Measurements from ENCODE around the gene SMAGP. TPM values are rescaled to one million over a fixed set of nuclear protein-coding genes. Genes with fewer than 3 reads are reported as not detected.
"Not testable (repeated sequence)": the region's sequence is repeated elsewhere in the genome, so short reads cannot be mapped to it uniquely, and the experiment has no call there.

SMAGP gene
- total and polyA plus RNA-seq, 2 donors (not counting 3 experiments of a cell fraction or from before 2014, with no cell fraction given), result 21.4 to 26.2 TPM

GRCh38 chr12:51275088-51275487 lies 4.9 kb upstream of the SMAGP start:
- no peak for FAIRE-seq

DNA sequence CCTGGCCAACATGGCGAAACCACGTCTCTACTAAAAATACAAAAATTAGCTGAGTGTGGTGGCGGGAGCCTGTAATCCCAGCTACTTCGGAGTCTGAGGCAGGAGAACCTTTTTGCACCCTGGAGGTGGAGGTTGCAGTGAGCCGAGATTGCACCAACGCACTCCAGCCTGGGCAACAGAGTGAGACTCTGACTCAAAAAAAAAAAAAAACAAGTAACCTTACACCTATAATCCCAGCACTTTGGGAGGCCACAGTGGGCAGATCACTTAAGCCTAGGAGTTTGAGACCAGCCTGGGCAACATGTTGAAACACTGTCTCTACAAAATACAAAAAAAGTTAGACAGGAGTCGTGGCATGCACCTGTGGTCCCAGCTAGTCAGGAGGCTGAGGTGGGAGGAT lies 2.6 kb upstream of the SMAGP start:
- not testable (repeated sequence) for H3K9me1 ChIP-seq (replicated peaks; ENCODE audit: control insufficient read depth, extremely low read depth, insufficient read depth, low read length)

More at GRCh38 chr12:51275088-51275487, 4.9 kb upstream of the SMAGP start:
- Histone ChIP-seq H3K79me2 (ENCODE audit: control insufficient read depth, insufficient read depth, low read length) (no peaks in the 10 kb centered on the region), H4K20me1 (replicated peaks; ENCODE audit: control insufficient read depth, extremely low read depth, insufficient read depth, low read length) (no peaks in the 10 kb centered on the region), H3K4me2 (ENCODE audit: insufficient read depth, low read length) (no peak overlapping the region), H3K27ac (ENCODE audit: insufficient read depth, low read depth, low read length) (no peak overlapping the region), H3K4me1 (ENCODE audit: control insufficient read depth, extremely low read depth, insufficient read depth, low read length) (peaks cover 11% of the 10 kb centered on the region), H2AFZ (ENCODE audit: low read depth, low read length) (no peak overlapping the region), H3K4me3 (replicated peaks in 1 of 3; ENCODE audit: insufficient read depth in 1 of 3, low read depth in 1 of 3, low read length in 3 of 3) (no peak overlapping the region), H3K27me3 (ENCODE audit: control insufficient read depth in 2 of 2, insufficient read depth in 2 of 2, low read length in 2 of 2) (peaks cover 0 to 1% of the 10 kb centered on the region in 2 experiments), H3K9me1 (replicated peaks; ENCODE audit: control insufficient read depth, extremely low read depth, insufficient read depth, low read length) (no peaks in the 10 kb centered on the region), H3K36me3 (ENCODE audit: control insufficient read depth in 2 of 2, extremely low read depth in 1 of 2, insufficient read depth in 2 of 2, low read length in 2 of 2) (no peaks in the 10 kb centered on the region), H3K9ac (replicated peaks; ENCODE audit: extremely low read depth, insufficient read depth, low read length) (no peak overlapping the region), H3K9me3 (replicated peaks; ENCODE audit: control insufficient read depth, insufficient read depth, low read length) (no peaks in the 10 kb centered on the region)
- intact Hi-C loops (cut with micrococcal nuclease) (no loop called here), dilution Hi-C loops (cut with MboI; ENCODE audit: extremely low pct_ligation_motif_present, low sequenced_read_pairs) (no loop called here)
- ChIA-PET CTCF (no interaction called here), POLR2A (no interaction called here)
- no peak for DNase-seq (ENCODE audit: low read depth, low spot score)
- TF ChIP-seq FOS (IDR thresholded peaks at IDR 0.05; ENCODE audit: borderline replicate concordance, insufficient read depth, low read length), result no peak
- TF ChIP-seq CTCF (IDR thresholded peaks at IDR 0.05; ENCODE audit: extremely low read depth in 1 of 2, insufficient read depth in 1 of 2, low read depth in 1 of 2, low read length in 2 of 2), result no peak
- TF ChIP-seq POLR2AphosphoS5 (IDR thresholded peaks at IDR 0.05; ENCODE audit: insufficient read depth, low read depth, low read length), result no peak
- no peak for TF ChIP-seq EZH2 (IDR thresholded peaks at IDR 0.05; ENCODE audit: borderline replicate concordance, low read depth, low read length, severe bottlenecking)
- TF ChIP-seq MYC (IDR thresholded peaks at IDR 0.05; ENCODE audit: low read depth, low read length), result no peak
- TF ChIP-seq POLR2A (IDR thresholded peaks at IDR 0.05; ENCODE audit: low read depth, low read length), result no peak
- TF ChIP-seq GATA2 (IDR thresholded peaks at IDR 0.05; ENCODE audit: insufficient read depth, insufficient read length, low read depth, low read length), result no peak
- TF ChIP-seq MAX (IDR thresholded peaks at IDR 0.05; ENCODE audit: insufficient read depth, insufficient read length), result no peak
- no peak for TF ChIP-seq JUN (IDR thresholded peaks at IDR 0.05; ENCODE audit: borderline replicate concordance, insufficient read depth, insufficient read length, low read depth)
- BruUV-seq (replicated peaks), result no TSS peak

More for the DNA sequence above, 2.6 kb upstream of the SMAGP start:
- H3K9ac ChIP-seq (replicated peaks; ENCODE audit: extremely low read depth, insufficient read depth, low read length); H3K27me3 ChIP-seq (ENCODE audit: control insufficient read depth in 2 of 2, insufficient read depth in 2 of 2, low read length in 2 of 2); H4K20me1 ChIP-seq (replicated peaks; ENCODE audit: control insufficient read depth, extremely low read depth, insufficient read depth, low read length); H3K4me3 ChIP-seq (replicated peaks in 1 of 3; ENCODE audit: insufficient read depth in 1 of 3, low read depth in 1 of 3, low read length in 3 of 3); dilution Hi-C loops (cut with MboI; ENCODE audit: extremely low pct_ligation_motif_present, low sequenced_read_pairs); BruUV-seq (replicated peaks); H3K4me2 ChIP-seq (ENCODE audit: insufficient read depth, low read length); H3K9me3 ChIP-seq (replicated peaks; ENCODE audit: control insufficient read depth, insufficient read depth, low read length); POLR2A ChIA-PET; H3K36me3 ChIP-seq (ENCODE audit: control insufficient read depth in 2 of 2, extremely low read depth in 1 of 2, insufficient read depth in 2 of 2, low read length in 2 of 2); H2AFZ ChIP-seq (ENCODE audit: low read depth, low read length); DNase-seq (ENCODE audit: low read depth, low spot score); FAIRE-seq; H3K27ac ChIP-seq (ENCODE audit: insufficient read depth, low read depth, low read length): not testable (repeated sequence)
- intact Hi-C loops (cut with micrococcal nuclease), result loop anchor here (5.0 kb wide), 1 partner anchor 56 kb away; the partner anchor contains the start of gene POU6F1
- Histone ChIP-seq H3K79me2 (ENCODE audit: control insufficient read depth, insufficient read depth, low read length) (peaks cover 12% of the 10 kb centered on the region), H3K4me1 (ENCODE audit: control insufficient read depth, extremely low read depth, insufficient read depth, low read length) (peaks cover 19% of the 10 kb centered on the region)
- CTCF ChIA-PET, result interaction anchor here (1.4 to 3.3 kb wide), 2 partner anchors 11 to 55 kb away, joined by 3 to 12 read pairs; partner anchors contain the start of gene POU6F1
